Skeletal muscle satellite cell (primary cell): Measurements from ENCODE around the gene SRMS.
A peak's percentile ranks its signal among the peaks of the same experiment; 100 is the strongest.
"Not testable (repeated sequence)": the region's sequence is repeated elsewhere in the genome, so short reads cannot be mapped to it uniquely, and the experiment has no call there.

Experiments used
- H3K27me3 ChIP-seq: 2 replicates; pipeline ENCODE4 v1.7.0; 2013; ENCODE audit warnings: low read length; ENCODE audit not compliant: control insufficient read depth, insufficient read depth
- H3K36me3 ChIP-seq: 2 replicates; pipeline ENCODE4 v1.7.0; 2013; ENCODE audit warnings: mild to moderate bottlenecking, control low read depth, low read length; ENCODE audit not compliant: insufficient read depth
- H3K4me1 ChIP-seq: 2 replicates; pipeline ENCODE4 v1.7.0; 2013; ENCODE audit warnings: low read length; ENCODE audit not compliant: control insufficient read depth, insufficient read depth
- H3K4me2 ChIP-seq: 2 replicates; pipeline ENCODE4 v1.7.0; 2013; ENCODE audit warnings: mild to moderate bottlenecking, low read length
- H3K4me3 ChIP-seq: 2 replicates; pipeline ENCODE4 v1.7.0; 2013; ENCODE audit warnings: low read length
- H3K9ac ChIP-seq: 2 replicates; pipeline ENCODE4 v1.7.0; 2013; ENCODE audit warnings: mild to moderate bottlenecking, low read depth, low read length, moderate library complexity
- H3K9me3 ChIP-seq: replicated peaks from 2 replicates; pipeline ENCODE4 v1.7.0; 2013; ENCODE audit warnings: mild to moderate bottlenecking, control low read depth, low read length

SRMS gene

GRCh38 chr20:63561624-63562396, 14.3 kb upstream of the SRMS start:
- Histone ChIP-seq H3K27me3 (no peaks in the 10 kb centered on the region), H3K4me3 (no peak overlapping the region), H3K9ac (no peak overlapping the region), H3K4me1 (no peaks in the 10 kb centered on the region), H3K9me3 (no peaks in the 10 kb centered on the region), H3K36me3 (peaks cover 10% of the 10 kb centered on the region), H3K4me2 (no peak overlapping the region)

DNA sequence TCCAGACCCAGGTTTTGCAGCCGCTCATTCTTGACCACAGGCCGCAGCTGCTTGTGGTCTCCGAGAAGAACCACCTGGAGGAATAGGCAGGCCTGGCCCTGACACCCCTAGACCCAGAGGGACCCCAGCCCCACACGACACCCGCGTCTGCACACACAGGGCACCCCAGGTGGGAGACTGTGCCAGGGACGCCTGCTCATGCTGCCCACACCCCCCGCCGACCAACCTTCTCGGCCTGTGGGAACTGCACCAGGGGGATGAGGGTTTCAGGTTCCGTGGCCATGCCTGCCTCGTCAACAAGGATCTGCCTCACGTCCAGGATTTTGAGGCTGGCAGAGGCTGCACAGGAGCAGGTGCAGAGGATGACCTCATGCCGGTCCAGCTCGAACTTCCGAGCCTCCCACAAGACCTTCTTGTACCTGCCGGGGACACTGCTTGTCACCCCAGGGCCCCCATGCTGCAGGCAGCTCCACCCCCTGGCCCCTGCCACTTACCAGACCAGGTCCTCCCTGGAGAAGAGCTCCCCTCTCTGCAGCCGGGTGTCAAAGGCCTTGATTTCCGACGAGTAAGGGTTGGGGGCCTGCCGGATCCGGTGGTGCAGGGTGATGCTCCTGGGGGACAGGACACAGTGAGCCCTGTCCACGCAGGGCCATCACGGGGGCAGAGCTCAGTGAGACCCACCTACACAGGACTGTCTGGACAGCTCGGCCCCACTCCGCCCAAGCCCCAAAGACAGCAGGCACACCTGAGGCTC, 13.5 kb upstream of the SRMS start:
- no peak overlapping the region for H3K4me3 ChIP-seq
- H3K9me3 ChIP-seq = no peaks in the 10 kb centered on the region
- H3K4me2 ChIP-seq = no peak overlapping the region
- H3K27me3 ChIP-seq = no peaks in the 10 kb centered on the region
- H3K9ac ChIP-seq = no peak overlapping the region
- H3K36me3 ChIP-seq = peaks cover 8% of the 10 kb centered on the region
- H3K4me1 ChIP-seq = no peaks in the 10 kb centered on the region

DNA sequence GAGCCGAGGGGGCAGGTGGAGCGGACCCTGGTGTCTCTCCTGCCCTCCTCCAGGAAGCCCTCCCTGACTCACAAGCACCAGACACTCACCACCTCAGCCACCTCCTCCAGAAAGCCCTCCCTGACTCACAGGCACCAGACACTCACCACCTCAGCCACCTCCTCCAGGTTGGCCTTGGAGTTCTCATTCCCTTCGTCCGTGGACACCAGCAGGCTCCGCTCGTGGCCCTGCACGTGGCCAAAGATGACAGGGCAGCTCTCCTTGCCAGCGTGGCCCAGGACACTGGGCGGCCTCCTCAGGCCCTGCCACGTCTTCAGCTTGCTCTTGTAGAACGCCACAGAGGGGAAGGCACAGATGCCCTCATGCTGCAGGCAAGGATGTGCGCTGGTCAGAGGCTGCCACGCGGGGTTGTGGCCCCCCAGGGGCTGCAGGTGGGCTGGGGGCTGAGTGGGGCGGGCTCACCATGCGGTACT, 12.8 kb upstream of the SRMS start:
- no peak overlapping the region for H3K4me3 ChIP-seq
- H3K4me2 ChIP-seq = no peak overlapping the region
- H3K9ac ChIP-seq = no peak overlapping the region
- no peaks in the 10 kb centered on the region for H3K27me3 ChIP-seq
- peaks cover 5% of the 10 kb centered on the region for H3K36me3 ChIP-seq
- H3K9me3 ChIP-seq = no peaks in the 10 kb centered on the region
- H3K4me1 ChIP-seq = no peaks in the 10 kb centered on the region

DNA sequence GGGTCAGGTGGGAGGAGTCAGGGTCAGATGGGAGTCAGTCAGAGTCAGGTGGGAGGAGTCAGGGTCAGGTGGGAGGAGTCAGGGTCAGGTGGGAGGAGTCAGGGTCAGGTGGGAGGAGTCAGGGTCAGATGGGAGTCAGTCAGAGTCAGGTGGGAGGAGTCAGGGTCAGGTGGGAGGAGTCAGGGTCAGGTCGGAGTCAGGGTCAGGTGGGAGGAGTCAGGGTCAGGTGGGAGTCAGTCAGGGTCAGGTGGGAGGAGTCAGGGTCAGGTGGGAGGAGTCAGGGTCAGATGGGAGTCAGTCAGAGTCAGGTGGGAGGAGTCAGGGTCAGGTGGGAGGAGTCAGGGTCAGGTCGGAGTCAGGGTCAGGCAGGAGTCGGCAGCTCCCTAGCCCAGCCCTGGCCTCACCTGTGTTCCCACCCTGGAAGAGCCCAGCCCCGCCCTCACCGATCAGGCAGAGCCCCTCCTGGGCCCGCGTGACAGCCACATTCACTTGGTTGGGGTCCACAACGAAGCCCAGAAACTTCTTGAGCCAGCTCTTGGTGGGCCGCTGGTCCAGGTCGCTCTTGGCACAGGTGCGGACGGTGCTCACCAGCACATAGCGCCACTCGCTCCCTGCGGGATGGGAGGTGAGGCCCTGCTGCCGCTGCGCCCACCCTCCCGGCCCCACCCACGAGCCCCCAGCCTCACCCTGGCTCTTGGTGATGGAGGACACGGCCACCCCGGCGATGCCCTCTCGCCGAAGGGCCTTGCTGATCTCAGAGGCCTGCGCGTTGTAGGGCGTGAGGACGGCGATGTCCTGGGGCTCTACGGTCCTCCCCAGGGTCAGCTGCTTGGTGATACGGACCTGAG, 12.2 kb upstream of the SRMS start:
- not testable (repeated sequence) for H3K27me3 ChIP-seq, H3K4me1 ChIP-seq, H3K36me3 ChIP-seq, H3K9me3 ChIP-seq, H3K4me2 ChIP-seq, H3K9ac ChIP-seq, H3K4me3 ChIP-seq

GRCh38 chr20:63558804-63559484, 11.4 kb upstream of the SRMS start:
- Histone ChIP-seq H3K27me3 (no peaks in the 10 kb centered on the region), H3K4me1 (no peaks in the 10 kb centered on the region), H3K4me2 (no peak overlapping the region), H3K4me3 (no peak overlapping the region), H3K9ac (no peak overlapping the region), H3K36me3 (peaks cover 5% of the 10 kb centered on the region), H3K9me3 (no peaks in the 10 kb centered on the region)

DNA sequence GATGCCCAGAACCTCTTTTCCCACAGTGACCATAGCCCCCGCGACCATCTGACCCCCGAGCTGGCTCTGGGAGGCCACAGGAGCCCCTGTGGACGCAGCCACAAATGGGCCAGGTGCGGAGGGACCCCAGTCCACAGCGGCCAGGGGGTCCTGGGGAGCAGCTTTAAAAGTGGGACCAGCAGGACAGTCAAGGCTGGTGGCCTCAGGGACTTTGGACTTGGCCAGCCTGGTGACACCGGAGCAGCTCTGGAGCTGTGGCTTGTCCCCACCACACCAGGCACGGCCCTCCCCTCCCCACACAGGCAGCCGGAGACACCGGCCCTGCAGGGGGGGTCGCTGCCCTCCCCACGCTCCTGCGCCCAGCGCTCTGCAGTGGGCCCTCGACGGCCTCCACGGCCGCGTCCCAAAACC, 9.9 kb upstream of the SRMS start:
- Histone ChIP-seq H3K4me1 (peaks cover 3% of the 10 kb centered on the region), H3K4me2 (no peak overlapping the region), H3K27me3 (peaks cover 3% of the 10 kb centered on the region), H3K9me3 (no peaks in the 10 kb centered on the region), H3K36me3 (peaks cover 5% of the 10 kb centered on the region), H3K4me3 (no peak overlapping the region), H3K9ac (no peak overlapping the region)

- no peak overlapping the region for H3K9ac ChIP-seq
- H3K9me3 ChIP-seq = no peaks in the 10 kb centered on the region
Observed at GRCh38 chr20:63556873-63557478, 9.4 kb upstream of the SRMS start.

DNA sequence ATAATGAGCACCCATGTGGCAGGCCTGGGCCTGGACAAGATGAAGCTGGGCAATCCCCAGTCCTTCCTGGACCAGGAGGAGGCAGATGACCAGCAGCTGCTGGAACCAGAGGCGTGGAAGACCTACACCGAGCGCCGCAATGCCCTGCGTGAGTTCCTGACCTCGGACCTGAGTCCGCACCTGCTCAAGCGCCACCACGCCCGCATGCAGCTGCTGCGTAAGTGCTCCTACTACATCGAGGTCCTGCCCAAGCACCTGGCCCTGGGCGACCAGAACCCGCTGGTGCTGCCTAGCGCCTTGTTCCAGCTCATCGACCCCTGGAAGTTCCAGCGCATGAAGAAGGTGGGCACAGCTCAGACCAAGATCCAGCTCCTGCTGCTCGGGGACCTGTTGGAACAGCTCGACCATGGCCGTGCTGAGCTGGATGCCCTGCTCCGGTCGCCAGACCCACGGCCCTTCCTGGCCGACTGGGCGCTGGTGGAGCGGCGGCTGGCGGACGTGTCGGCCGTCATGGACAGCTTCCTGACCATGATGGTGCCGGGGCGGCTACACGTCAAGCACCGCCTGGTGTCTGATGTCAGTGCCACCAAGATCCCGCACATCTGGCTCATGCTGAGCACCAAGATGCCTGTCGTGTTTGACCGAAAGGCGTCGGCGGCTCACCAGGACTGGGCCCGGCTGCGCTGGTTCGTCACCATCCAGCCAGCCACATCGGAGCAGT, 8.3 kb upstream of the SRMS start:
- peaks cover 7% of the 10 kb centered on the region for H3K27me3 ChIP-seq
- no peak overlapping the region for H3K9ac ChIP-seq
- no peaks in the 10 kb centered on the region for H3K9me3 ChIP-seq
- no peak overlapping the region for H3K4me3 ChIP-seq
- no peak overlapping the region for H3K4me2 ChIP-seq
- peaks cover 3% of the 10 kb centered on the region for H3K4me1 ChIP-seq
- peaks cover 5% of the 10 kb centered on the region for H3K36me3 ChIP-seq

More at GRCh38 chr20:63556873-63557478, 9.4 kb upstream of the SRMS start:
- H3K4me3 ChIP-seq = no peak overlapping the region
- no peak overlapping the region for H3K4me2 ChIP-seq
- peaks cover 3% of the 10 kb centered on the region for H3K27me3 ChIP-seq
- H3K36me3 ChIP-seq = peaks cover 5% of the 10 kb centered on the region
- H3K4me1 ChIP-seq = peaks cover 3% of the 10 kb centered on the region

GRCh38 chr20:63554361-63555278, 7.1 kb upstream of the SRMS start:
- Histone ChIP-seq H3K27me3 (peaks cover 13% of the 10 kb centered on the region), H3K4me3 (no peak overlapping the region), H3K9ac (no peak overlapping the region), H3K9me3 (no peaks in the 10 kb centered on the region), H3K4me1 (peaks cover 3% of the 10 kb centered on the region), H3K36me3 (no peaks in the 10 kb centered on the region), H3K4me2 (peak overlapping the region; percentile 90)
